HepG2 (cell line): ENCODE data around the gene DLG5. TPM values are rescaled to one million over a fixed set of nuclear protein-coding genes. Genes with fewer than 3 reads are reported as not detected.
A peak's percentile ranks its signal among the peaks of the same experiment; 100 is the strongest.

Experiments
- ATAC-seq: fragments of 200-7000 bp; cut with Tn5 transposase; 3 replicates; pipeline ENCODE4 v1.9.1; 2020; ENCODE audit warnings: mild to moderate bottlenecking, moderate library complexity
- BruUV-seq: library from RNA; stranded (reverse); fragments of 400-500 nt; replicated peaks from 2 replicates; lab custom pipeline; 2021; lab: Mats Ljungman, UMichigan
- CTCF ChIA-PET: fragments of 300-600 bp; formaldehyde crosslinking; extraction: SDS; loops from one replicate; lab custom pipeline; 2021; ENCODE audit warnings: low total read pairs, inconsistent platforms, low intra/inter-chr PET ratio; lab: Yijun Ruan, JAX
- POLR2A ChIA-PET: fragments of 350-600 bp; sonication (Branson Sonifier 250); formaldehyde crosslinking; loops from one replicate; lab custom pipeline; 2020; ENCODE audit warnings: antibody characterized with exemption, inconsistent platforms; lab: Yijun Ruan, JAX
- DNase-seq: peaks from one replicate; pipeline ENCODE4 v3.0.0-alpha.2; 2015; ENCODE audit warnings: low spot score
- FAIRE-seq: peaks from 3 replicates; lab custom pipeline; 2011; peaks lifted over from hg19 to GRCh38; lab: Jason Lieb, UNC
- H2AFZ ChIP-seq: one replicate; pipeline ENCODE4 v1.6.1; 2011; ENCODE audit warnings: low read length, inconsistent platforms
- H3K27ac ChIP-seq: fragments of 300-600 bp; 3 replicates; pipeline ENCODE4 v1.8.0; 2011; ENCODE audit warnings: mixed run types, mild to moderate bottlenecking, mixed read lengths, low read length, inconsistent platforms; ENCODE audit not compliant: insufficient read depth; ENCODE audit errors: extremely low read length
- H3K27me3 ChIP-seq, 2 experiments: fragments of 200-600 bp in 1 of 2; 2 replicates in 1 of 2; 3 replicates in 1 of 2; pipeline versions ENCODE4 v1.6.0 to v1.8.0; 2011; ENCODE audit warnings: low read length in 2 of 2, mild to moderate bottlenecking in 2 of 2, moderate library complexity in 2 of 2, inconsistent platforms in 1 of 2; ENCODE audit not compliant: insufficient read depth in 2 of 2, control insufficient read depth in 1 of 2
- H3K36me3 ChIP-seq, 2 experiments: fragments of 200-600 bp in 1 of 2; replicated peaks in 1 of 2; 2 replicates in 1 of 2; 3 replicates in 1 of 2; pipeline versions ENCODE4 v1.5.1 to v1.8.0; 2011; ENCODE audit warnings: low read length in 2 of 2, inconsistent platforms in 1 of 2; ENCODE audit not compliant: insufficient read depth in 2 of 2, control insufficient read depth in 1 of 2
- H3K4me1 ChIP-seq: 2 replicates; pipeline ENCODE4 v1.5.1; 2012; ENCODE audit warnings: low read length, inconsistent platforms; ENCODE audit not compliant: insufficient read depth
- H3K4me2 ChIP-seq: 2 replicates; pipeline ENCODE4 v1.6.0; 2011; ENCODE audit warnings: low read depth, low read length, inconsistent platforms
- H3K4me3 ChIP-seq, 3 experiments: fragments of 200-600 bp in 1 of 3; sonication (generic), shearing (Covaris generic) in 1 of 3; replicated peaks in 1 of 3; 2 replicates each; pipeline ENCODE4 v1.5.1; 2011 to 2016; ENCODE audit warnings: low read length in 3 of 3, inconsistent platforms in 2 of 3, low read depth in 2 of 3, mild to moderate bottlenecking in 2 of 3, control low read depth in 1 of 3, mixed read lengths in 1 of 3; ENCODE audit not compliant: insufficient read depth in 1 of 3
- H3K79me2 ChIP-seq: one replicate; pipeline ENCODE4 v1.6.1; 2011; ENCODE audit warnings: low read length, inconsistent platforms; ENCODE audit not compliant: insufficient read depth
- H3K9ac ChIP-seq: 2 replicates; pipeline ENCODE4 v1.6.0; 2011; ENCODE audit warnings: mild to moderate bottlenecking, low read depth, low read length, inconsistent platforms; ENCODE audit not compliant: insufficient read depth
- H3K9me3 ChIP-seq: 2 replicates; pipeline ENCODE4 v1.5.1; 2012; ENCODE audit warnings: mild to moderate bottlenecking, low read length
- H4K20me1 ChIP-seq: 2 replicates; pipeline ENCODE4 v1.6.0; 2011; ENCODE audit warnings: inconsistent platforms, mild to moderate bottlenecking, low read length, moderate library complexity; ENCODE audit not compliant: insufficient read depth
- EHMT2 ChIP-seq: fragments of 200-600 bp; sonication (generic); IDR thresholded peaks from 2 replicates; pipeline ENCODE4 v1.7.0; 2017; ENCODE audit warnings: antibody characterized with exemption, low read depth, low read length, borderline replicate concordance
- TBL1XR1 ChIP-seq: fragments of 150-350 bp; IDR thresholded peaks from 2 replicates; pipeline ENCODE4 v1.6.1; 2014; ENCODE audit warnings: borderline replicate concordance, low read length; ENCODE audit not compliant: partially characterized antibody
- ZNF550 ChIP-seq: sonication (generic); formaldehyde crosslinking; IDR thresholded peaks from 2 replicates; pipeline ENCODE4 v1.4.0; 2020; ENCODE audit warnings: mild to moderate bottlenecking, missing genetic modification reagents, borderline replicate concordance
- ZNF616 ChIP-seq: sonication (generic); formaldehyde crosslinking; IDR thresholded peaks from 2 replicates; pipeline ENCODE4 v1.5.0; 2020; ENCODE audit warnings: low read depth, mild to moderate bottlenecking, missing genetic modification reagents
- WGBS: methylation state at CpG from one replicate; pipeline ENCODE4 v1.1.6; 2017; ENCODE audit warnings: low lambda C conversion rate; 5-methylcytosine and 5-hydroxymethylcytosine counted together
- in situ Hi-C: cut with HindIII; loops from 2 replicates; pipeline ENCODE4 v1.10.0; 2017; ENCODE audit warnings: low pct_unique_long_range_greater_than_20kb; ENCODE audit not compliant: extremely low pct_ligation_motif_present
- intact Hi-C: fragments of 100-400 bp; cut with micrococcal nuclease; formaldehyde crosslinking; loops from one replicate; pipeline ENCODE4 v1.10.0; 2022; ENCODE audit not compliant: unreplicated experiment
- polyA plus RNA-seq, 8 experiments: library from polyadenylated mRNA; depleted of rRNA in 3 of 8; stranded (reverse) in 7 of 8; unstranded in 1 of 8; fragments of >200 nt; fragmentation: Illumina TruSeq in 4 of 8; extraction: Trizol in 4 of 8; gene quantifications; 2 replicates each; pipeline versions ENCODE4 v1.2.1 to v1.2.3, GENCODE V29; 2011 to 2016; ENCODE audit warnings: low read depth in 4 of 8, missing spikeins in 1 of 8, mixed read lengths in 1 of 8; ENCODE audit not compliant: insufficient read depth in 1 of 8
- total RNA-seq, 5 experiments: library from RNA; depleted of rRNA; stranded (reverse); fragments of >200 nt; fragmentation: Illumina TruSeq; extraction: Trizol; gene quantifications; 2 replicates each; pipeline ENCODE4 v1.2.3, GENCODE V29; 2016; ENCODE audit warnings: low read depth in 1 of 5
- TF ChIP-seq, protein P1 (sequence below): sonication (generic); formaldehyde crosslinking; IDR thresholded peaks from 2 replicates; pipeline ENCODE4 v1.9.0; 2021; ENCODE audit warnings: mild to moderate bottlenecking, missing genetic modification reagents

DLG5 gene
- total and polyA plus RNA-seq, 2 of the 13 experiments (the other 11 are each of a cell fraction or from before 2014, with no cell fraction given) = 15.5 to 18.2 TPM

DNA sequence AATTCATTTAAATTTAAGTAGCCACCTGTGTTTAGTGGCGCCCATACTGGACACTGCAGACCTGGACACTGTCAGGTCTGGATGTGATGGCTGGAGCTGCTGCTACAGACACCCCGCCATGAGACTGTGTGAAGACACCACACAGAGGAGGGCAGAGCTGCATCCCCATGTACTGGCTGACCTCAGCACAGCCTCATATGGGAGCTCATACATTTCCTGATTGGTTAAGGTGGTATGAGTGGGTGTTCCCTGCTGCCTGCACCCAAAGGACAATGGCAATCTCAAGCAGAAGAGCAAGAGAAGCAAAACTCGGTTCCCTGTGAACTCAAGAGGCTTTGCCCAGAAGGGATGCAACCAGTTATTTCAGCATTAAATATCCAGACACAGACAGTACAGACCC lies 60.0 kb downstream of the DLG5 start:
- H3K4me2 ChIP-seq = no peak overlapping the region
- ChIA-PET CTCF (no interaction called here), POLR2A (no interaction called here)
- no peaks in the 10 kb centered on the region for H4K20me1 ChIP-seq
- ATAC-seq (peak; percentile 24; the same call in 2 of the 3 replicates), DNase-seq (no peak), FAIRE-seq (no peak)
- WGBS = 92% methylated on average over 3 of the region's 3 CpGs
- H3K9me3 ChIP-seq = no peaks in the 10 kb centered on the region
- intact Hi-C loops = no loop called here
- TF ChIP-seq EHMT2 (no peak), TBL1XR1 (no peak), ZNF616 (CRISPR knock-in tag) (no peak), ZNF550 (CRISPR knock-in tag) (no peak)
- TF ChIP-seq, protein P1, sequence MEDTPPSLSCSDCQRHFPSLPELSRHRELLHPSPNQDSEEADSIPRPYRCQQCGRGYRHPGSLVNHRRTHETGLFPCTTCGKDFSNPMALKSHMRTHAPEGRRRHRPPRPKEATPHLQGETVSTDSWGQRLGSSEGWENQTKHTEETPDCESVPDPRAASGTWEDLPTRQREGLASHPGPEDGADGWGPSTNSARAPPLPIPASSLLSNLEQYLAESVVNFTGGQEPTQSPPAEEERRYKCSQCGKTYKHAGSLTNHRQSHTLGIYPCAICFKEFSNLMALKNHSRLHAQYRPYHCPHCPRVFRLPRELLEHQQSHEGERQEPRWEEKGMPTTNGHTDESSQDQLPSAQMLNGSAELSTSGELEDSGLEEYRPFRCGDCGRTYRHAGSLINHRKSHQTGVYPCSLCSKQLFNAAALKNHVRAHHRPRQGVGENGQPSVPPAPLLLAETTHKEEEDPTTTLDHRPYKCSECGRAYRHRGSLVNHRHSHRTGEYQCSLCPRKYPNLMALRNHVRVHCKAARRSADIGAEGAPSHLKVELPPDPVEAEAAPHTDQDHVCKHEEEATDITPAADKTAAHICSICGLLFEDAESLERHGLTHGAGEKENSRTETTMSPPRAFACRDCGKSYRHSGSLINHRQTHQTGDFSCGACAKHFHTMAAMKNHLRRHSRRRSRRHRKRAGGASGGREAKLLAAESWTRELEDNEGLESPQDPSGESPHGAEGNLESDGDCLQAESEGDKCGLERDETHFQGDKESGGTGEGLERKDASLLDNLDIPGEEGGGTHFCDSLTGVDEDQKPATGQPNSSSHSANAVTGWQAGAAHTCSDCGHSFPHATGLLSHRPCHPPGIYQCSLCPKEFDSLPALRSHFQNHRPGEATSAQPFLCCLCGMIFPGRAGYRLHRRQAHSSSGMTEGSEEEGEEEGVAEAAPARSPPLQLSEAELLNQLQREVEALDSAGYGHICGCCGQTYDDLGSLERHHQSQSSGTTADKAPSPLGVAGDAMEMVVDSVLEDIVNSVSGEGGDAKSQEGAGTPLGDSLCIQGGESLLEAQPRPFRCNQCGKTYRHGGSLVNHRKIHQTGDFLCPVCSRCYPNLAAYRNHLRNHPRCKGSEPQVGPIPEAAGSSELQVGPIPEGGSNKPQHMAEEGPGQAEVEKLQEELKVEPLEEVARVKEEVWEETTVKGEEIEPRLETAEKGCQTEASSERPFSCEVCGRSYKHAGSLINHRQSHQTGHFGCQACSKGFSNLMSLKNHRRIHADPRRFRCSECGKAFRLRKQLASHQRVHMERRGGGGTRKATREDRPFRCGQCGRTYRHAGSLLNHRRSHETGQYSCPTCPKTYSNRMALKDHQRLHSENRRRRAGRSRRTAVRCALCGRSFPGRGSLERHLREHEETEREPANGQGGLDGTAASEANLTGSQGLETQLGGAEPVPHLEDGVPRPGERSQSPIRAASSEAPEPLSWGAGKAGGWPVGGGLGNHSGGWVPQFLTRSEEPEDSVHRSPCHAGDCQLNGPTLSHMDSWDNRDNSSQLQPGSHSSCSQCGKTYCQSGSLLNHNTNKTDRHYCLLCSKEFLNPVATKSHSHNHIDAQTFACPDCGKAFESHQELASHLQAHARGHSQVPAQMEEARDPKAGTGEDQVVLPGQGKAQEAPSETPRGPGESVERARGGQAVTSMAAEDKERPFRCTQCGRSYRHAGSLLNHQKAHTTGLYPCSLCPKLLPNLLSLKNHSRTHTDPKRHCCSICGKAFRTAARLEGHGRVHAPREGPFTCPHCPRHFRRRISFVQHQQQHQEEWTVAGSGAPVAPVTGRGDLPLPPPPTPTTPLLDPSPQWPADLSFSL (CRISPR knock-in tag) = no peak
- no peak overlapping the region for H3K27ac ChIP-seq
- peaks cover 47% of the 10 kb centered on the region for H3K4me1 ChIP-seq
- BruUV-seq = no TSS peak
- no peak overlapping the region for H3K9ac ChIP-seq
- in situ Hi-C loops = no loop called here
- no peak overlapping the region for H3K4me3 ChIP-seq
- no peak overlapping the region for H2AFZ ChIP-seq
- peaks cover 16 to 32% of the 10 kb centered on the region in 2 experiments; a peak in 4 of 5 replicates for H3K36me3 ChIP-seq
- H3K79me2 ChIP-seq = no peaks in the 10 kb centered on the region
- no peaks in the 10 kb centered on the region for H3K27me3 ChIP-seq
